Neural progenitor cell (in vitro differentiated cells): ENCODE data around the gene NRSN2.

Source experiments
- CTCF ChIP-seq: fragments of 200-600 bp; sonication (generic); IDR thresholded peaks from 2 replicates; pipeline ENCODE4 v1.5.1; 2017; ENCODE audit warnings: antibody characterized with exemption, mild to moderate bottlenecking
- EZH2 ChIP-seq: fragments of 200-600 bp; sonication (generic); IDR thresholded peaks from 2 replicates; pipeline ENCODE4 v1.6.1; 2017; ENCODE audit warnings: antibody characterized with exemption, mild to moderate bottlenecking, moderate library complexity
- EZH2phosphoT487 ChIP-seq: fragments of 200-600 bp; sonication (generic); IDR thresholded peaks from 2 replicates; pipeline ENCODE4 v1.6.1; 2017; ENCODE audit warnings: antibody characterized with exemption

GRCh38 chr20:381581-382290 lies 34.8 kb downstream of the NRSN2 start:
- TF ChIP-seq CTCF (no peak), EZH2phosphoT487 (no peak), EZH2 (no peak)
